ENCODE data around the gene KATNAL2.
A peak's percentile ranks its signal among the peaks of the same experiment; 100 is the strongest.

Gene KATNAL2

DNA sequence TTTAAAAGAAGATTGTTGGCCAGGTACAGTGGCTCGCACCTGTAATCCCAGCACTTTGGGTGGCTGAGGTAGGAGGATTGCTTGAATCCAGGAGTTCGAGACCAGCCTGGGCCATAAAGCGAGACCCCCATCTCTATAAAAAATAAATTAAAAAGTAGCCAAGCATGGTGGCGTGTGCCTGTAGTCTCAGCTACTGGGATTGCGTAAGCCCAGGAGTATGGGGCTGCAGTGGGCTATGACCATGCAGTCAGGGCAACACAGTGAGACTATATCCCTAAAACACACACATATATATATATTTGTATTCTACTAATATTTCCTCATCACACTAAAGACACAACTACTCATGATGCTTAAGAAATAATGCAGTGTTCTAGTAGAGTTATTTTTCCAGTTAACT is 225.8 kb downstream of the KATNAL2 start:
- Histone ChIP-seq H3K9ac (ENCODE audit: low read depth, low read length) (no peak overlapping the region), H3K9me3 (ENCODE audit: control insufficient read depth, insufficient read depth, low read length) (no peaks in the 10 kb centered on the region), H3K36me3 (ENCODE audit: control insufficient read depth, insufficient read depth, low read length) (no peaks in the 10 kb centered on the region), H3K27me3 (ENCODE audit: control insufficient read depth, insufficient read depth, low read length) (no peaks in the 10 kb centered on the region), H3K4me3 (ENCODE audit: low read depth, low read length) (no peak overlapping the region), H3K4me1 (ENCODE audit: control insufficient read depth, insufficient read depth, low read length) (no peaks in the 10 kb centered on the region)

DNA sequence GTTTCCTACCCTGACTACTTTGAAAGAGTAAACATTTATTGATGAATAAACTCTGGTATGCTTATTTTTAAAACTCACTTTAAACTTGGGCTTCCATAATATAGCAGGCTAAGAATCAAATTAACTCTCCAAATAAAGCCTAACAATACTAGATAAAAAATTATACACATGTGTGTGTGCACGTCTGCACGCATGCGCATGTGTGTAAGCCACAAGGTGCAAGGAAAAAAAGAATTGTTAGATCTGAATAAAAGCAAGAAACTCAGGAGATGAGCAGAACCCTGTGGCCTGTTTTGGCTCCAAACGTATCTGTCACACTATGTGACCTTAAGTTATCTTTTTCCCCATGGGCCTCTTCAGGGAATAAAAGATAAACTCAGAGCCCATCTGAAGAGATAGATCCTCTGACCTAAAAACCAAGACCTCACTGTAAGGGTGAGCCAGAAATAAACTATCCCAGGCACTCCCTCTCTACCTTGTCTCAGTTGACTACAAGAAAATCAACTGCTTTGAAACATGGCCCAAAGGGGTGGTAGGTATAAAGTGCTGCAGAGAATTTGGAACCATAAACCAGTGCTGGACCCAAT is 226.6 kb downstream of the KATNAL2 start:
- H3K27me3 ChIP-seq (ENCODE audit: control insufficient read depth, insufficient read depth, low read length): no peaks in the 10 kb centered on the region
- H3K4me1 ChIP-seq (ENCODE audit: control insufficient read depth, insufficient read depth, low read length): no peaks in the 10 kb centered on the region
- no peaks in the 10 kb centered on the region for H3K36me3 ChIP-seq (ENCODE audit: control insufficient read depth, insufficient read depth, low read length)
- no peaks in the 10 kb centered on the region for H3K9me3 ChIP-seq (ENCODE audit: control insufficient read depth, insufficient read depth, low read length)
- no peak overlapping the region for H3K9ac ChIP-seq (ENCODE audit: low read depth, low read length)
- no peak overlapping the region for H3K4me3 ChIP-seq (ENCODE audit: low read depth, low read length)

DNA sequence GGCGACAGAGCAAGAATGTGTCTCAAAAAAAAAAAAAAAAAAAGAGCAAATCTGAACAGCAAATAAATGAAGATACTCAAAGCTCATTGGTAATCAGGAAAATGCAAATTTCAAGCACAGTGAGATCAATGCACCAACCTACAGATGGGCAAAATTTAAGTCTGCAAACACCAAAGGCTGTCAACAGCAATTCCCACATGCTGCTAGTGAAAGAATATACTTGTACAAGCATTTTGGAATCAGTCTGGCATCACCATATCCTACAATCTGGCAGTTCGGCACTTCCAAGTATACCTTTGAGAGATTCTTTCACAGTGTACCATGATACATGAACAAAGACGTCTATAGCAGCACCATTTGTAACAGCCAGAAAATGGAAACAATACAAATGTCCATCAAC is 228.8 kb downstream of the KATNAL2 start:
- H3K9me3 ChIP-seq (ENCODE audit: control insufficient read depth, insufficient read depth, low read length): no peaks in the 10 kb centered on the region

DNA sequence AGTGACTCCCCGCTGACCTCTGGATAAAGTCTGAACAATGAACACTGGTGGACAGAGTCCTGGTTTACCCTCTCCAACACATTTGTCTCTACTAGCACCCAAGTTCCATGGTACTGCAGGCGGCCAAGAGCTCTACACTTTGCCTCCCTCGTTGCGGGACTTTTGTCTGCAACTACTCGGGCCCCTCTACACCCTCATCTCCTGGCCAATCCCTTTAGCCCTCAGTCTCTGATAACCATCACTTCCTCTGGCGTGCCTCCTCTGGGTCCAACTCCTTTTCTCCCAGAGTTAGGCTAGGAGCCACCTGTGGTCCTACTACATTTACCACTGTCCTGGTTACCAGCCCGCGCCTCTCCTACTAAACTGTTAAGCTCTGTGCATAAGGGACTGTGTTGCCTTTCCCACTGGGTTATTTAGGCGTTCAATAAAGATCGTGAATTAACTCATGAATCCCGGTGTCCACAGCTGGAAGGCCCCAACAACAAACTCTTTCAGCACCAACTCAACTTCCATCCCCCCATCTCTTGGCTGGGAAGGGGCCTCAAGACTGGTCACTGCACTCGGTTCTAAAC is 232.1 kb downstream of the KATNAL2 start:
- Histone ChIP-seq H3K27me3 (ENCODE audit: control insufficient read depth, insufficient read depth, low read length) (no peaks in the 10 kb centered on the region), H3K4me3 (ENCODE audit: low read depth, low read length) (peak overlapping the region; percentile 57), H3K9me3 (ENCODE audit: control insufficient read depth, insufficient read depth, low read length) (no peaks in the 10 kb centered on the region), H3K9ac (ENCODE audit: low read depth, low read length) (peak overlapping the region; percentile 85), H3K36me3 (ENCODE audit: control insufficient read depth, insufficient read depth, low read length) (no peaks in the 10 kb centered on the region), H3K4me1 (ENCODE audit: control insufficient read depth, insufficient read depth, low read length) (peaks cover 2% of the 10 kb centered on the region)

More for the DNA sequence above, 228.8 kb downstream of the KATNAL2 start:
- Histone ChIP-seq H3K36me3 (ENCODE audit: control insufficient read depth, insufficient read depth, low read length) (no peaks in the 10 kb centered on the region), H3K9ac (ENCODE audit: low read depth, low read length) (no peak overlapping the region), H3K4me1 (ENCODE audit: control insufficient read depth, insufficient read depth, low read length) (peaks cover 2% of the 10 kb centered on the region), H3K4me3 (ENCODE audit: low read depth, low read length) (no peak overlapping the region), H3K27me3 (ENCODE audit: control insufficient read depth, insufficient read depth, low read length) (no peaks in the 10 kb centered on the region)

DNA sequence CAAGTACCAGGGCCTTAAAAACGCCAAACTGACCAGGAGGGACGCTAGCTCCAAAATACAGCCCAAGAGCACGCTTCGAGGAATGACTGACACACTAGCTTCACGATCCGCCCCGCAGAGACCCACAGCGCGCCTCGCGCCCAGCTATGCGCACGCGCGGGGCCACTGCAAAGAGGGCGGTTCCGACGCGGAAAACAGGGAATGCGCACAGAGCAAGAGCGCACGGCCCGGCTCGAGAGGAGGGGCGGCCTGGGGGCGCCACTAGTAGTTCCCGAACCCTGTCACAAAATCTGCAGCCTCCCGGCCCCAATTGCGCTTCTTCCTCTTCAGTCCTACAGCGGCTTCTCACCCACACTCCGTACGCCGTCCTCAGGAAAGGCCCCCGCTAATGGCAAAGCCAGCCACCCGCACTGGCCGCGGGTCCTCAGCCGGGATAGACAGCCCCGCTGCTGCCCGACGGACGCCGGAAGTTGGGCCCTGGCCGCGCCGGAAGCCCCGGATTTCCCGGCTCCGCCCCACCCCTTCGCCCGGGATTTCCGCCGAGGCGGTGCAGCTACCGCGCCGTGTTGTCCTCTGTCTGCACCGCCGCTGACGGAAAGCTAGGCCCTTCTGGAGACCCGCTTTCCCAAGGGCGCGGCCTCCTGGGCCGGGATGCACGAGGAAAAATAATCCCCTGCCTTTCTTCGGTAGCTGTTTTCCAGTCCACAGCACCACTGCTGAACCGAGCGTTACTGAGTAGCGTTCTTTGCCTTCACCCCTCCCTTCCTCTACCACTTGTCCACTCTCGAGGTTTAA is 232.8 kb downstream of the KATNAL2 start, which contains the start of gene HDHD2:
TSS of gene HDHD2 (minus strand) at position 472 of the 795 bp plus-strand sequence. CDS start 14,061 bp downstream, outside the sequence.
- H3K4me1 ChIP-seq (ENCODE audit: control insufficient read depth, insufficient read depth, low read length): peaks cover 2% of the 10 kb centered on the region
- H3K36me3 ChIP-seq (ENCODE audit: control insufficient read depth, insufficient read depth, low read length): no peaks in the 10 kb centered on the region
- H3K27me3 ChIP-seq (ENCODE audit: control insufficient read depth, insufficient read depth, low read length): no peaks in the 10 kb centered on the region
- no peaks in the 10 kb centered on the region for H3K9me3 ChIP-seq (ENCODE audit: control insufficient read depth, insufficient read depth, low read length)
- H3K4me3 ChIP-seq (ENCODE audit: low read depth, low read length): peak within 1 kb of the TSS; percentile 57
- peak within 1 kb of the TSS; percentile 85 for H3K9ac ChIP-seq (ENCODE audit: low read depth, low read length)

DNA sequence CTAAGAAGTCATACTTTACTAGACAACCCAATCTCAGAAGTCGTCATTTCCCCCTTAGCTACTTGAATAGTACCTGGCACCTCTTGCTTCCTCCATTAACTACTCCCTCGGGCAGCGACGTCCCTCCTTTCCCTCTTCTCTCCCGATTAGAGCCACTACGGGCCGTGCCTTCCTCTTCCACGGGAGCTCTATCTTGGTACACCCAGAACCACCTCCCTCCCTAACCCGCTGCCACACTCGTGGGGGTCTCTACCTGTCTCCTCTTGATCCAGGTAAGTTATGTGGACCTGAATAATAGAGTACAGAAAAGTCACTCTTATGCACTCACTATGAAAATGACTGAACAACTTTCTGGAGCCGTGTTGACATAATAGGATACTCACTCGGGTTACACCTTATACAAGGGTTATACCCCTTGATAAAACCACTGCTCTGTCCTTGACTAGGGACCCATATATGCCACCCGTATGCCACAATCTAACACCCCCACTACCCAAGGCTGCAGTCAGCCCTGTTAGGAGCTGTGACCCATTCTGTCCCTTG is 233.5 kb downstream of the KATNAL2 start:
- peak overlapping the region; percentile 29 for H3K9ac ChIP-seq (ENCODE audit: low read depth, low read length)
- no peaks in the 10 kb centered on the region for H3K9me3 ChIP-seq (ENCODE audit: control insufficient read depth, insufficient read depth, low read length)
- H3K36me3 ChIP-seq (ENCODE audit: control insufficient read depth, insufficient read depth, low read length): no peaks in the 10 kb centered on the region
- H3K27me3 ChIP-seq (ENCODE audit: control insufficient read depth, insufficient read depth, low read length): no peaks in the 10 kb centered on the region
- peak overlapping the region; percentile 57 for H3K4me3 ChIP-seq (ENCODE audit: low read depth, low read length)
- H3K4me1 ChIP-seq (ENCODE audit: control insufficient read depth, insufficient read depth, low read length): peaks cover 2% of the 10 kb centered on the region

DNA sequence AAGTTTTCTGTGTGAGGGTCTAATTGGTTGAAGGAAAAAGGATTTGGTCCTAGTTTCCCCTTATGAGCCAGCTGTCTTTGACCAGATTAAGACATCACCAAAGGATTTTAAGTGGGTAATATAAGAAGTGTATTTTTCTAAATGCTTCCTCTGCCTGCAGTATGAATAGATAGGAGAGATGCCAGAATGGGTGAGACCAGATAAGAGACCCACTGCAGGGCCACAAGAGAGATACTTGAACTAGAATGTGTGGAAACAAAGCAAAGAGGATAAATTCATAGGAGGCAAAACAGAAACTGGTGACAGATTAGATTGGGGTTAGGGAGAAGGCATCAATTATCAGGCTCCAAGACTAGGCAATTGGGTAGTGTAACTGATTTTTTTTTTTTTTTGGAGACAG is 234.0 kb downstream of the KATNAL2 start:
- Histone ChIP-seq H3K4me3 (ENCODE audit: low read depth, low read length) (peak overlapping the region; percentile 57), H3K9ac (ENCODE audit: low read depth, low read length) (peak overlapping the region; percentile 29), H3K27me3 (ENCODE audit: control insufficient read depth, insufficient read depth, low read length) (no peaks in the 10 kb centered on the region), H3K9me3 (ENCODE audit: control insufficient read depth, insufficient read depth, low read length) (no peaks in the 10 kb centered on the region), H3K4me1 (ENCODE audit: control insufficient read depth, insufficient read depth, low read length) (peaks cover 2% of the 10 kb centered on the region), H3K36me3 (ENCODE audit: control insufficient read depth, insufficient read depth, low read length) (no peaks in the 10 kb centered on the region)
